BE2C (cell line): ENCODE measurements around the gene PPP1R12B.
A peak's percentile ranks its signal among the peaks of the same experiment; 100 is the strongest.

Source experiments
- DNase-seq: peaks from one replicate; pipeline ENCODE4 v3.0.0-alpha.2; 2020
- H3K27me3 ChIP-seq: fragments of 250-450 bp; sonication (Bioruptor Pico); 2 replicates; pipeline ENCODE4 v1.5.1; 2020; ENCODE audit warnings: mild to moderate bottlenecking
- H3K36me3 ChIP-seq: fragments of 250-450 bp; sonication (Bioruptor Pico); 2 replicates; pipeline ENCODE4 v1.5.1; 2020; ENCODE audit warnings: mild to moderate bottlenecking
- H3K4me1 ChIP-seq: fragments of 250-450 bp; sonication (Bioruptor Pico); 2 replicates; pipeline ENCODE4 v1.5.1; 2020
- H3K4me3 ChIP-seq: 2 replicates; pipeline ENCODE4 v1.5.1; 2011; ENCODE audit warnings: low read depth, low read length
- H3K9me3 ChIP-seq: fragments of 250-450 bp; sonication (Bioruptor Pico); 2 replicates; pipeline ENCODE4 v1.5.1; 2020
- CTCF ChIP-seq: IDR thresholded peaks from 2 replicates; pipeline ENCODE4 v1.5.1; 2012; ENCODE audit warnings: mild to moderate bottlenecking, low read depth, low read length

Gene PPP1R12B

GRCh38 chr1:202639500-202639899 lies 291.0 kb downstream of the PPP1R12B start:
- no peak for TF ChIP-seq CTCF
- H3K9me3 ChIP-seq = no peaks in the 10 kb centered on the region; the same call in 1 of the 2 replicates
- H3K4me1 ChIP-seq = peaks cover 3% of the 10 kb centered on the region; the same call in 1 of the 2 replicates
- H3K4me3 ChIP-seq = no peak overlapping the region
- H3K36me3 ChIP-seq = no peaks in the 10 kb centered on the region
- peaks cover 20% of the 10 kb centered on the region for H3K27me3 ChIP-seq
- DNase-seq = no peak

- peaks cover 3% of the 10 kb centered on the region; the same call in 1 of the 2 replicates for H3K4me1 ChIP-seq
Measured at GRCh38 chr1:202642212-202642611, 293.7 kb downstream of the PPP1R12B start.

More at GRCh38 chr1:202642212-202642611, 293.7 kb downstream of the PPP1R12B start:
- Histone ChIP-seq H3K27me3 (peaks cover 20% of the 10 kb centered on the region), H3K4me3 (peak overlapping the region; percentile 43; the same call in 1 of the 2 replicates), H3K9me3 (no peaks in the 10 kb centered on the region; the same call in 1 of the 2 replicates), H3K36me3 (no peaks in the 10 kb centered on the region)
- no peak for DNase-seq
- no peak for TF ChIP-seq CTCF
